Kidney epithelial cell (primary cell): ENCODE measurements around the gene PDRG1. TPM values are rescaled to one million over a fixed set of nuclear protein-coding genes. Genes with fewer than 3 reads are reported as not detected.

Source experiments
- DNase-seq: peaks from one replicate; pipeline ENCODE4 v3.0.0-alpha.2; 2010; ENCODE audit warnings: low read depth
- H3K27me3 ChIP-seq: 2 replicates; pipeline ENCODE4 v1.6.0; 2011; ENCODE audit warnings: low read length; ENCODE audit not compliant: control insufficient read depth, insufficient read depth
- H3K36me3 ChIP-seq: 2 replicates; pipeline ENCODE4 v1.5.1; 2011; ENCODE audit warnings: low read length; ENCODE audit not compliant: control insufficient read depth, insufficient read depth
- H3K4me3 ChIP-seq: 2 replicates; pipeline ENCODE4 v1.5.1; 2011; ENCODE audit warnings: low read depth, mild to moderate bottlenecking, control low read depth, low read length
- CTCF ChIP-seq: IDR thresholded peaks from 2 replicates; pipeline ENCODE4 v1.5.1; 2011; ENCODE audit warnings: mild to moderate bottlenecking, moderate library complexity, low read length, control low read depth, inconsistent platforms; ENCODE audit not compliant: insufficient read depth, poor library complexity, severe bottlenecking
- total RNA-seq: library from RNA; depleted of rRNA; stranded (reverse); fragments of >200 nt; gene quantifications from 2 replicates; pipeline ENCODE4 v1.2.3, GENCODE V29; 2015

PDRG1 gene
- total RNA-seq, 1 donor from 2014 or later: 18.0 TPM

- no peaks in the 10 kb centered on the region for H3K36me3 ChIP-seq
- DNase-seq: no peak
- H3K4me3 ChIP-seq: no peak overlapping the region
- no peak for TF ChIP-seq CTCF
- no peaks in the 10 kb centered on the region for H3K27me3 ChIP-seq
Observed at GRCh38 chr20:31903627-31904386, 48.0 kb downstream of the PDRG1 start.

- Histone ChIP-seq H3K27me3 (no peaks in the 10 kb centered on the region), H3K36me3 (no peaks in the 10 kb centered on the region), H3K4me3 (no peak overlapping the region)
- TF ChIP-seq CTCF: no peak
- no peak for DNase-seq
Observed at GRCh38 chr20:31901615-31902014, 50.2 kb downstream of the PDRG1 start.

- TF ChIP-seq CTCF: no peak
- Histone ChIP-seq H3K27me3 (no peaks in the 10 kb centered on the region), H3K4me3 (no peak overlapping the region), H3K36me3 (no peaks in the 10 kb centered on the region)
- no peak for DNase-seq
Observed at GRCh38 chr20:31897541-31897940, 54.3 kb downstream of the PDRG1 start.

- H3K27me3 ChIP-seq: no peaks in the 10 kb centered on the region
- no peak for DNase-seq
- TF ChIP-seq CTCF: no peak
- no peak overlapping the region for H3K4me3 ChIP-seq
- no peaks in the 10 kb centered on the region for H3K36me3 ChIP-seq
Observed at GRCh38 chr20:31896049-31896448, 55.8 kb downstream of the PDRG1 start.

GRCh38 chr20:31894980-31895675 is 56.7 kb downstream of the PDRG1 start:
- Histone ChIP-seq H3K4me3 (no peak overlapping the region), H3K36me3 (no peaks in the 10 kb centered on the region), H3K27me3 (no peaks in the 10 kb centered on the region)
- TF ChIP-seq CTCF: no peak
- no peak for DNase-seq

Other genes with a start within 250 kb of the PDRG1 start
- 252 and 283 TPM in 2 replicates for gene BCL2L1, start 229.2 kb downstream of the PDRG1 start, total RNA-seq
- 16.0 and 16.1 TPM in 2 replicates for gene TPX2, start 212.8 kb downstream of the PDRG1 start, total RNA-seq
- 0.21 and 1.8 TPM in 2 replicates for gene MYLK2, start 132.7 kb downstream of the PDRG1 start, total RNA-seq
- gene FOXS1, start 106.4 kb downstream of the PDRG1 start, total RNA-seq: 5.7 and 5.9 TPM in 2 replicates
- 4.1 and 4.5 TPM in 2 replicates for gene DUSP15, start 81.5 kb downstream of the PDRG1 start, total RNA-seq
- gene TTLL9, start 81.4 kb downstream of the PDRG1 start, total RNA-seq: not detected in 2 replicates
- 0.08 and 0.34 TPM in 2 replicates for gene XKR7, start 16.1 kb upstream of the PDRG1 start, total RNA-seq
- gene CCM2L, start 58.4 kb upstream of the PDRG1 start, total RNA-seq: not detected in 2 replicates
- 0.17 and 0.34 TPM in 2 replicates for gene HCK, start 100.2 kb upstream of the PDRG1 start, total RNA-seq
- gene TM9SF4, start 157.7 kb upstream of the PDRG1 start, total RNA-seq: 39.6 and 43.4 TPM in 2 replicates